GM12878 (cell line): ENCODE data around the gene METRNL. TPM values are rescaled to one million over a fixed set of nuclear protein-coding genes. Genes with fewer than 3 reads are reported as not detected.

Source experiments
- ATAC-seq: fragments of 200-7000 bp; cut with Tn5 transposase; 3 replicates; pipeline ENCODE4 v1.9.1; 2020; ENCODE audit warnings: mild to moderate bottlenecking, moderate library complexity
- BruUV-seq: library from RNA; stranded (reverse); fragments of 400-500 nt; replicated peaks from 2 replicates; lab custom pipeline; 2021; lab: Mats Ljungman, UMichigan
- CTCF ChIA-PET: fragments of 300-600 bp; sonication (Branson Sonifier 250); formaldehyde crosslinking; extraction: SDS; loops from one replicate; lab custom pipeline; 2021; ENCODE audit warnings: inconsistent platforms; lab: Yijun Ruan, JAX
- POLR2A ChIA-PET: fragments of 350-600 bp; formaldehyde crosslinking; extraction: SDS; loops from one replicate; lab custom pipeline; 2021; ENCODE audit warnings: inconsistent platforms; lab: Charles Lee
- RAD21 ChIA-PET: fragments of 300-600 bp; sonication (Branson Sonifier 250); formaldehyde crosslinking; loops from one replicate; lab custom pipeline; 2023; ENCODE audit warnings: antibody characterized with exemption; ENCODE audit not compliant: unreplicated experiment; lab: Charles Lee
- SMC1A ChIA-PET: fragments of 300-600 bp; sonication (Branson Sonifier 250); formaldehyde crosslinking; loops from one replicate; lab custom pipeline; 2023; ENCODE audit not compliant: unreplicated experiment, uncharacterized antibody; lab: Charles Lee
- DNase-seq: peaks from one replicate; pipeline ENCODE4 v3.0.0-alpha.2; 2011; ENCODE audit warnings: low read depth, low spot score
- FAIRE-seq: peaks from 3 replicates; lab custom pipeline; 2011; peaks lifted over from hg19 to GRCh38; lab: Jason Lieb, UNC
- H2AFZ ChIP-seq: 2 replicates; pipeline ENCODE4 v1.6.0; 2011; ENCODE audit warnings: low read depth, low read length, control low read depth; ENCODE audit not compliant: control insufficient read depth
- H3K27ac ChIP-seq: 2 replicates; pipeline ENCODE4 v1.5.1; 2011; ENCODE audit warnings: control low read depth; ENCODE audit not compliant: control insufficient read depth, insufficient read depth
- H3K27me3 ChIP-seq, 2 experiments: replicated peaks in 1 of 2; 2 replicates each; pipeline versions ENCODE4 v1.6.0 to v1.6.1; 2011; ENCODE audit warnings: low read length in 1 of 2; ENCODE audit not compliant: control insufficient read depth in 2 of 2, insufficient read depth in 2 of 2
- H3K36me3 ChIP-seq, 2 experiments: 2 replicates each; pipeline ENCODE4 v1.5.1; 2011; ENCODE audit warnings: low read length in 1 of 2; ENCODE audit not compliant: control insufficient read depth in 2 of 2, insufficient read depth in 2 of 2
- H3K4me1 ChIP-seq: 2 replicates; pipeline ENCODE4 v1.6.1; 2011; ENCODE audit warnings: mild to moderate bottlenecking, low read length, moderate library complexity, mixed read lengths; ENCODE audit not compliant: control insufficient read depth, insufficient read depth
- H3K4me2 ChIP-seq: 2 replicates; pipeline ENCODE4 v1.6.0; 2011; ENCODE audit warnings: control low read depth; ENCODE audit not compliant: control insufficient read depth, insufficient read depth
- H3K4me3 ChIP-seq: fragments of 200-600 bp; sonication (generic); 2 replicates; pipeline ENCODE4 v1.5.1; 2016
- H3K79me2 ChIP-seq: 2 replicates; pipeline ENCODE4 v1.6.0; 2011; ENCODE audit warnings: low read length; ENCODE audit not compliant: control insufficient read depth, insufficient read depth
- H3K9ac ChIP-seq: 2 replicates; pipeline ENCODE4 v1.8.0; 2011; ENCODE audit warnings: low read length, control low read depth, mixed read lengths; ENCODE audit not compliant: control insufficient read depth, insufficient read depth
- H3K9me3 ChIP-seq: replicated peaks from 3 replicates; pipeline ENCODE4 v1.5.1; 2011; ENCODE audit warnings: mild to moderate bottlenecking, low read length; ENCODE audit not compliant: control insufficient read depth, insufficient read depth
- H4K20me1 ChIP-seq: 2 replicates; pipeline ENCODE4 v1.6.0; 2011; ENCODE audit not compliant: control insufficient read depth, insufficient read depth
- FOS ChIP-seq: IDR thresholded peaks from 3 replicates; pipeline ENCODE4 v1.6.1; 2011; ENCODE audit warnings: borderline replicate concordance; ENCODE audit not compliant: insufficient read length; ENCODE audit errors: extremely low read depth
- NBN ChIP-seq: fragments of 450-650 bp; IDR thresholded peaks from 2 replicates; pipeline ENCODE4 v1.6.1; 2016
- WGBS: methylation state at CpG from one replicate; pipeline ENCODE4 v1.1.6; 2016; ENCODE audit warnings: low lambda C conversion rate; ENCODE audit not compliant: insufficient replicate concordance, insufficient coverage; ENCODE audit errors: missing lambda C conversion rate; 5-methylcytosine and 5-hydroxymethylcytosine counted together
- in situ Hi-C: fragments of 300-500 bp; cut with MboI; formaldehyde crosslinking; loops from 9 replicates; pipeline ENCODE4 v1.14.3; 2018; ENCODE audit warnings: mixed read lengths
- intact Hi-C: fragments of 100-400 bp; cut with micrococcal nuclease; formaldehyde crosslinking; loops from one replicate; pipeline ENCODE4 v1.14.2; 2022; ENCODE audit not compliant: unreplicated experiment
- polyA plus RNA-seq, 11 experiments: library from polyadenylated mRNA; depleted of rRNA in 4 of 11; unstranded in 6 of 11; stranded (reverse) in 5 of 11; fragments of >200 nt; fragmentation: Nextera tagmentation in 4 of 11; fragmentation: Illumina TruSeq in 1 of 11; extraction: Ambion mirVana in 4 of 11; extraction: Trizol in 1 of 11; gene quantifications; 1 replicate in 1 of 11; 2 replicates in 10 of 11; pipeline versions ENCODE4 v1.2.1 to v1.2.3, GENCODE V29; 2011 to 2016; ENCODE audit warnings: inconsistent platforms in 2 of 11, missing spikeins in 2 of 11, low read depth in 1 of 11
- total RNA-seq, 4 experiments: library from RNA; depleted of rRNA in 3 of 4; stranded (reverse); fragments of >200 nt in 3 of 4; fragmentation: Illumina TruSeq in 1 of 4; extraction: Trizol in 1 of 4; gene quantifications; 2 replicates each; pipeline versions ENCODE4 v1.2.1 to v1.2.3, GENCODE V29; 2013 to 2021
- TF ChIP-seq, protein P1 (sequence below): IDR thresholded peaks from 2 replicates; pipeline ENCODE4 v1.6.1; 2012; ENCODE audit warnings: mild to moderate bottlenecking, low read depth, low read length

The METRNL gene
- total and polyA plus RNA-seq, 10 of the 15 experiments (the other 5 are each of a cell fraction or from before 2014, with no cell fraction given), result 0.05 to 3.7 (median 0.48) TPM; not detected in 2

DNA sequence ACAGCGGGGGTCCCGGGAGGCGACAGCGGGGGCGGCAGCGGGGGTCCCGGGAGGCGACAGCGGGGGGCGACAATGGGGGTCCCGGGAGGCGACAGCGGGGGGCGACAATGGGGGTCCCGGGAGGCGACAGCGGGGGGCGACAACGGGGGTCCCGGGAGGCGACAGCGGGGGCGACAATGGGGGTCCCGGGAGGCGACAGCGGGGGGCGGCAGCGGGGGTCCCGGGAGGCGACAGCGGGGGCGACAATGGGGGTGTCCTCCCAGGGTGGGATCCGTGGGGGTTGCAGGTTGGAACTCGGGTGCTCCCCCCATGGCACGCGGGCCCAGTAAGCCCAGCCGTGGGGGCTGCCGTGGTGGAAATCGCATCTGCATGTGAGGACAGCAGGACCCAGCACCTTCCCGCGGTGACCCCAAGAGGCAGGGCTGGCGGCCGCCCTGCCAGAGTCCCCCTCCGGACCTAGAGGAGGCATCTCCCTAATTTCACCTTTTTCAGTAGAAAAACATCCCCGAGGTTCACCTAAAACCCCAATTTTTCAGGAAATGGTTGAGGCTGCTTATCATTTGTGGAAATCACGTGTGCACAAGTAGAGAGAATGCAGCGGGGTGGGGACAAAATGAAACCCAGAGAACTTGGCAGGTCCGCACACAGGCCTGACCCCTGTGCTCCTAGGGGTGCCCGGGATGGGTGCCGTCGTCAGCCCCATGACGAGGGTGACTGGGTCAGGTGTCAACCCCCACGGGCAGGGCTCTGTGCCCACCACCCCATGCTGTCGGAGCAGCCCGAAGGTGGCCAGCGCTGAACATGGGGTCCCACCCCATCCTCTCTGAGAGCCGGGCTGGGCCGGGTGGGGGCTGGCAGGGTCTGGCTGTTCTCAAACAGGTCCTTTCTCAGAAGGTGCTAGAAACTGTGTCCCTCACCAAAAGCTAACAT is 10.5 kb upstream of the METRNL start:
- ChIA-PET RAD21 (no interaction called here), SMC1A (no interaction called here), POLR2A (no interaction called here), CTCF (no interaction called here)
- H3K79me2 ChIP-seq, result no peaks in the 10 kb centered on the region
- no peaks in the 10 kb centered on the region for H4K20me1 ChIP-seq
- H3K9me3 ChIP-seq, result no peaks in the 10 kb centered on the region
- H3K9ac ChIP-seq, result no peak overlapping the region
- DNase-seq (no peak), FAIRE-seq (no peak), ATAC-seq (no peak)
- H3K36me3 ChIP-seq, result no peaks in the 10 kb centered on the region
- no TSS peak for BruUV-seq
- H3K27ac ChIP-seq, result no peak overlapping the region
- in situ Hi-C loops (no loop called here), intact Hi-C loops (no loop called here)
- H3K27me3 ChIP-seq, result no peaks in the 10 kb centered on the region
- H3K4me2 ChIP-seq, result no peak overlapping the region
- H2AFZ ChIP-seq, result no peak overlapping the region
- 36% methylated on average over 32 of the region's 58 CpGs for WGBS
- H3K4me3 ChIP-seq, result no peak overlapping the region
- no peak for TF ChIP-seq FOS
- no peaks in the 10 kb centered on the region for H3K4me1 ChIP-seq

DNA sequence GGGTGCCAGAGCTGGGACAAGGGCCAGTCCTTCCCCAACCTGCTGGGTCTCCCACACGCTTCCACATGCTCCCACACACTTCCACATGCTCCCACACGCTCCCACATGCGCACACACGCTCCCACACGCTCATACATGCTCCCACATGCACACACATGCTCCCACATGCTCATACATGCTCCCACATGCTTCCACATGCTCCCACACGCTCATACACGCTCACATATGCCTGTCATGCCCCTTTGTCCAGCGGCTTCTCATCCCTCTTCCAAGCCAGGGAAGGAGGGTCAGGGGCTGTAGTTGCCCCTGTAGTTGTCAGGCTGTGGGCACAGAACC is 9.9 kb upstream of the METRNL start:
- intact Hi-C loops, result no loop called here
- TF ChIP-seq, protein P1, sequence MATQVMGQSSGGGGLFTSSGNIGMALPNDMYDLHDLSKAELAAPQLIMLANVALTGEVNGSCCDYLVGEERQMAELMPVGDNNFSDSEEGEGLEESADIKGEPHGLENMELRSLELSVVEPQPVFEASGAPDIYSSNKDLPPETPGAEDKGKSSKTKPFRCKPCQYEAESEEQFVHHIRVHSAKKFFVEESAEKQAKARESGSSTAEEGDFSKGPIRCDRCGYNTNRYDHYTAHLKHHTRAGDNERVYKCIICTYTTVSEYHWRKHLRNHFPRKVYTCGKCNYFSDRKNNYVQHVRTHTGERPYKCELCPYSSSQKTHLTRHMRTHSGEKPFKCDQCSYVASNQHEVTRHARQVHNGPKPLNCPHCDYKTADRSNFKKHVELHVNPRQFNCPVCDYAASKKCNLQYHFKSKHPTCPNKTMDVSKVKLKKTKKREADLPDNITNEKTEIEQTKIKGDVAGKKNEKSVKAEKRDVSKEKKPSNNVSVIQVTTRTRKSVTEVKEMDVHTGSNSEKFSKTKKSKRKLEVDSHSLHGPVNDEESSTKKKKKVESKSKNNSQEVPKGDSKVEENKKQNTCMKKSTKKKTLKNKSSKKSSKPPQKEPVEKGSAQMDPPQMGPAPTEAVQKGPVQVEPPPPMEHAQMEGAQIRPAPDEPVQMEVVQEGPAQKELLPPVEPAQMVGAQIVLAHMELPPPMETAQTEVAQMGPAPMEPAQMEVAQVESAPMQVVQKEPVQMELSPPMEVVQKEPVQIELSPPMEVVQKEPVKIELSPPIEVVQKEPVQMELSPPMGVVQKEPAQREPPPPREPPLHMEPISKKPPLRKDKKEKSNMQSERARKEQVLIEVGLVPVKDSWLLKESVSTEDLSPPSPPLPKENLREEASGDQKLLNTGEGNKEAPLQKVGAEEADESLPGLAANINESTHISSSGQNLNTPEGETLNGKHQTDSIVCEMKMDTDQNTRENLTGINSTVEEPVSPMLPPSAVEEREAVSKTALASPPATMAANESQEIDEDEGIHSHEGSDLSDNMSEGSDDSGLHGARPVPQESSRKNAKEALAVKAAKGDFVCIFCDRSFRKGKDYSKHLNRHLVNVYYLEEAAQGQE, result no peak
- no peak for TF ChIP-seq NBN
- no peak overlapping the region for H3K9ac ChIP-seq
- no peaks in the 10 kb centered on the region for H3K27me3 ChIP-seq
- ChIA-PET RAD21 (no interaction called here), SMC1A (no interaction called here), CTCF (no interaction called here), POLR2A (no interaction called here)
- in situ Hi-C loops, result no loop called here
- BruUV-seq, result no TSS peak
- no peak overlapping the region for H3K4me2 ChIP-seq
- H3K27ac ChIP-seq, result no peak overlapping the region
- no peak overlapping the region for H2AFZ ChIP-seq
- no peak for ATAC-seq
- no peaks in the 10 kb centered on the region for H3K79me2 ChIP-seq
- DNase-seq, result no peak
- no peaks in the 10 kb centered on the region for H3K4me1 ChIP-seq
- 25% methylated on average over 8 of the region's 8 CpGs for WGBS
- H3K9me3 ChIP-seq, result no peaks in the 10 kb centered on the region
- no peaks in the 10 kb centered on the region for H3K36me3 ChIP-seq
- no peaks in the 10 kb centered on the region for H4K20me1 ChIP-seq
- H3K4me3 ChIP-seq, result no peak overlapping the region
- FAIRE-seq, result no peak
